Thoracic aorta (tissue), 2 donors: ENCODE data around the gene SUMF2. TPM values are rescaled to one million over a fixed set of nuclear protein-coding genes. Genes with fewer than 3 reads are reported as not detected.
"Not testable (repeated sequence)": the region's sequence is repeated elsewhere in the genome, so short reads cannot be mapped to it uniquely, and the experiment has no call there.

ENCODE experiments used
- ATAC-seq: fragments of 150-250 bp; one replicate; pipeline ENCODE4 v1.8.0; 2017; ENCODE audit warnings: low read depth; ENCODE audit not compliant: insufficient number of reproducible peaks, low FRiP score
- DNase-seq: peaks from one replicate; pipeline ENCODE4 v3.0.0-alpha.2; 2020; ENCODE audit warnings: low spot score
- H3K27ac ChIP-seq, 2 donors: fragments of 200-600 bp; sonication (generic); 1 replicate in 1 of 2; 2 replicates in 1 of 2; pipeline ENCODE4 v1.5.1; 2016; ENCODE audit warnings: mild to moderate bottlenecking in 2 of 2, moderate library complexity in 2 of 2
- H3K27me3 ChIP-seq: fragments of 200-600 bp; sonication (generic); replicated peaks from 2 replicates; pipeline ENCODE4 v1.6.0; 2016; ENCODE audit warnings: mild to moderate bottlenecking; ENCODE audit not compliant: insufficient read depth
- H3K36me3 ChIP-seq: fragments of 200-600 bp; sonication (generic); one replicate; pipeline ENCODE4 v1.5.1; 2016
- H3K4me1 ChIP-seq, 2 donors: fragments of 200-600 bp; sonication (generic); 1 replicate in 1 of 2; 2 replicates in 1 of 2; pipeline versions ENCODE4 v1.5.1 to v1.6.0; 2016; ENCODE audit warnings: low read depth in 2 of 2, mild to moderate bottlenecking in 1 of 2; ENCODE audit not compliant: control insufficient read depth in 1 of 2
- H3K4me3 ChIP-seq: fragments of 200-600 bp; sonication (generic); 2 replicates; pipeline ENCODE4 v1.5.1; 2016; ENCODE audit warnings: mild to moderate bottlenecking
- H3K9me3 ChIP-seq: fragments of 200-600 bp; sonication (generic); 2 replicates; pipeline ENCODE4 v1.5.1; 2016
- CTCF ChIP-seq: fragments of 200-600 bp; sonication (generic); IDR thresholded peaks from one replicate; pipeline ENCODE4 v1.5.1; 2019; ENCODE audit warnings: antibody characterized with exemption
- total RNA-seq, 2 donors: library from RNA; depleted of rRNA; stranded (reverse); fragments of >200 nt; gene quantifications; one replicate each; pipeline versions ENCODE4 v1.1.0 to v1.2.3, GENCODE V29; 2016

The SUMF2 gene
- total RNA-seq, 2 donors from 2014 or later = 102 to 151 TPM

- Histone ChIP-seq H3K27ac (peak overlapping the region; percentile 58 to 59), H3K27me3 (no peaks in the 10 kb centered on the region), H3K36me3 (peaks cover 4% of the 10 kb centered on the region), H3K4me1 (peaks cover 17 to 44% of the 10 kb centered on the region in 2 donors), H3K4me3 (no peak overlapping the region), H3K9me3 (no peaks in the 10 kb centered on the region)
- DNase-seq (no peak), ATAC-seq (no peak)
- TF ChIP-seq CTCF = no peak
Observed at GRCh38 chr7:56046721-56047445, 17.2 kb upstream of the SUMF2 start.

DNA sequence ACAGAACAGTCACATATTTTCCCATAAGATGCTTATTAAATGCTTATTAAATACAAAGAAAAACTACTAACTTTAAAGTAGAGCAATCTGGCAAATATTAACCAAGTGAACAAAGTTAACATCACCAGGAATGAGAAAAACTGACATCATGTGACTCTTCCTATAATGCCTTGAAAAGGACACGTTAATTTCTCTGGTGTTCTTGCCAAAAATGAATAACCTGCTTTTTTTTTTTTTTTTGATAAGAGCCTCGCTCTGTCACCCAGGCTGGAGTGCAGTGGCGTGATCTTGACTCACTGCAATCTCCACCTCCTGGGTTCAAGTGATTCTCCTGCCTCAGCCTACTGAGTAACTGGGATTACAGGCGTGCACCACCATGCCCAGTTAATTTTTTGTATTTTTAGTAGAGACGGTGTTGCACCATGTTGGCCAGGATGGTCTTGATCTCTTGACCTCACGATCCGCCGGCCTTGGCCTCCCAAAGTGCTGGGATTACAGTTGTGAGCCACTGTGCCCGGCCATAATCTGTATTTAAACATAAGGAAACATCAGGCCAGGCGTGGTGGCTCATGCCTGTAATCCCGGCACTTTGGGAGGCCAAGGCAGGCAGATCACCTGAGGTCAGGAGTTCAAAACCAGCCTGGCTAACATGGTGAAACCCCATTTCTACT is 16.5 kb upstream of the SUMF2 start:
- not testable (repeated sequence) for H3K4me3 ChIP-seq, H3K27me3 ChIP-seq, H3K36me3 ChIP-seq, ATAC-seq, H3K9me3 ChIP-seq, DNase-seq
- Histone ChIP-seq H3K4me1 (peaks cover 21 to 48% of the 10 kb centered on the region in 2 donors), H3K27ac (peak overlapping the region; percentile 56 to 59)

- Histone ChIP-seq H3K36me3 (peaks cover under 1% of the 10 kb centered on the region), H3K4me3 (no peak overlapping the region), H3K9me3 (no peaks in the 10 kb centered on the region), H3K27ac (no peak overlapping the region), H3K4me1 (peaks cover 21 to 55% of the 10 kb centered on the region in 2 donors), H3K27me3 (no peaks in the 10 kb centered on the region)
- ATAC-seq (no peak), DNase-seq (no peak)
- no peak for TF ChIP-seq CTCF
Observed at GRCh38 chr7:56048245-56048644, 15.8 kb upstream of the SUMF2 start.

- not testable (repeated sequence) for H3K9me3 ChIP-seq, H3K4me3 ChIP-seq, ATAC-seq, DNase-seq, H3K36me3 ChIP-seq, H3K27me3 ChIP-seq, H3K27ac ChIP-seq
- H3K4me1 ChIP-seq = peaks cover 21 to 55% of the 10 kb centered on the region in 2 donors
Observed at GRCh38 chr7:56048763-56049162, 15.3 kb upstream of the SUMF2 start.

DNA sequence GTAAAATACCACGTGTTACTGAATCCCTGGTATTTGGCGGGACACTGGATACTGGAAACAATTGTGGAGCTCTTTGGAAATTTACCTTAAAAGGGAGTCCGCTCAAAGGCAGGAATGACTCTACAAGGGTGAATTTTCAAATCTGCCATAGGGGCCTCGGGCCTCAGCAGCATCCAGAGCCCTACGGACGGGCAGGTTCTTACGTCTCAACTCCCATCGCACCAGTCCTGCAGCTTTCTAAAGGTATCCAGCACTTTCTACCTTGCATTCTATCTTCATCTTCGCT is 13.1 kb upstream of the SUMF2 start:
- no peaks in the 10 kb centered on the region for H3K27me3 ChIP-seq
- no peak for DNase-seq
- no peak for ATAC-seq

More for the DNA sequence above, 13.1 kb upstream of the SUMF2 start:
- TF ChIP-seq CTCF = no peak
- H3K36me3 ChIP-seq = peaks cover 26% of the 10 kb centered on the region
- H3K4me1 ChIP-seq = peaks cover 21 to 55% of the 10 kb centered on the region in 2 donors
- peak overlapping the region; percentile 80 to 88 for H3K27ac ChIP-seq
- H3K4me3 ChIP-seq = peak overlapping the region; percentile 87
- no peaks in the 10 kb centered on the region for H3K9me3 ChIP-seq
